Stimulated activated naive CD8-positive, alpha-beta T cell treated with anti-CD3 and anti-CD28 coated beads, Interleukin-15, Interleukin-2, amounts not matched to agents 100 ng/mL and 50 ng/mL, for 24 hours (primary cell): Measurements from ENCODE around the gene BRMS1.
"Not testable (repeated sequence)": the region's sequence is repeated elsewhere in the genome, so short reads cannot be mapped to it uniquely, and the experiment has no call there.

Experiments
- H3K27ac Mint-ChIP-seq: one replicate; pipeline ENCODE4 v1.8.0; 2021; ENCODE audit warnings: mild to moderate bottlenecking, mixed read lengths
- H3K27me3 Mint-ChIP-seq: one replicate; pipeline ENCODE4 v1.8.0; 2021; ENCODE audit warnings: mixed read lengths
- H3K36me3 Mint-ChIP-seq: one replicate; pipeline ENCODE4 v1.8.0; 2021; ENCODE audit warnings: low read depth, mixed read lengths
- H3K4me1 Mint-ChIP-seq: one replicate; pipeline ENCODE4 v1.8.0; 2021; ENCODE audit warnings: low read depth, mixed read lengths
- H3K4me3 Mint-ChIP-seq: one replicate; pipeline ENCODE4 v1.8.0; 2021; ENCODE audit warnings: mild to moderate bottlenecking, mixed read lengths
- H3K9me3 Mint-ChIP-seq: one replicate; pipeline ENCODE4 v1.8.0; 2021; ENCODE audit warnings: mixed read lengths

BRMS1 gene

DNA sequence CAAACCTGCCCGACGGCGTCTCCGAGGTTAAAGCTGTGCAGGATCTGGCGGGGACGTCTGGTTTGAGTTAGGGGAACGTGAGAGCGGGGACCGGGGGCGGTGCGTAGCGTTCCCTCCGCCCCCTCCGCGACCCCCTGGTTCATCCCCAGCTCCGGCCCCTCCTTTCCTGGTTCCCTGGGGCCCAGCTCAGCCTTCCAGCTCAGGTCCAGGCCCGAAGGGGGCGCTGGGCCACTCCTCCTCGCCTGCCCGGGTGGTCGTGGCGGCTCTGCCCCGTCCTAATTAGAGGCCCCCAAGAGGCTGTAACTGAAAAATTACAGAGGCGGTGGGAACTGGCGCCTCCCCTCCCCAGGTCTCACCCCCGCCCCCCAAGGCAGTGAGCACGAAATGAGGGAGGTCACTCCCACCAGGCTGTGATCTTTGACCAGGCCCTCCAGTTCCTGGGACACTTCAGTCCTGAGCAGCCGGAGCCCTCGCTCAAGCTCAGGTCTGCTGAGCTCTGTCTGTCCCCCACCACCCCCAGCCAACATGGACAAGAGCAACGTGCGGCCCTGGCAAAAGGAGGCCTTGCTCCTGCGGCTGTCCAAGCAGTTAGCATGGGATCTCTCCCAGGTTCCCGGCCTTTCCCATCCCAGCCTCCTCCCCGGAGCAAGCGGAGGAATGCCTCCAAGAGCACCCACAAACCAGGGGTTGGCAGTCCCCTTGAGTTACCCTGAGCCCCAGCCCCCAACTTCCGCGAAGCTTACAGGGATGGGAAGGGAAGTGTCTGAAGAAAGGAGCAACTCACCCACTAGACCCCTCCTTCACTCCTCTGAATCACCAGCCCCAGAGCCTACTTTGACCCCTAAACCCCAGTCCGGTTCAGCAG, 31.4 kb downstream of the BRMS1 start:
- Mint-ChIP-seq H3K36me3 (no peaks in the 10 kb centered on the region), H3K9me3 (no peaks in the 10 kb centered on the region), H3K27ac (peak overlapping the region; percentile 81), H3K4me1 (peaks cover 52% of the 10 kb centered on the region), H3K27me3 (no peaks in the 10 kb centered on the region), H3K4me3 (peak overlapping the region; percentile 60)

GRCh38 chr11:66312549-66313320, 32.2 kb downstream of the BRMS1 start:
- peak overlapping the region; percentile 98 for H3K27ac Mint-ChIP-seq
- H3K4me1 Mint-ChIP-seq: peaks cover 44% of the 10 kb centered on the region
- H3K9me3 Mint-ChIP-seq: no peaks in the 10 kb centered on the region
- no peaks in the 10 kb centered on the region for H3K27me3 Mint-ChIP-seq
- no peaks in the 10 kb centered on the region for H3K36me3 Mint-ChIP-seq
- H3K4me3 Mint-ChIP-seq: peak overlapping the region; percentile 94

DNA sequence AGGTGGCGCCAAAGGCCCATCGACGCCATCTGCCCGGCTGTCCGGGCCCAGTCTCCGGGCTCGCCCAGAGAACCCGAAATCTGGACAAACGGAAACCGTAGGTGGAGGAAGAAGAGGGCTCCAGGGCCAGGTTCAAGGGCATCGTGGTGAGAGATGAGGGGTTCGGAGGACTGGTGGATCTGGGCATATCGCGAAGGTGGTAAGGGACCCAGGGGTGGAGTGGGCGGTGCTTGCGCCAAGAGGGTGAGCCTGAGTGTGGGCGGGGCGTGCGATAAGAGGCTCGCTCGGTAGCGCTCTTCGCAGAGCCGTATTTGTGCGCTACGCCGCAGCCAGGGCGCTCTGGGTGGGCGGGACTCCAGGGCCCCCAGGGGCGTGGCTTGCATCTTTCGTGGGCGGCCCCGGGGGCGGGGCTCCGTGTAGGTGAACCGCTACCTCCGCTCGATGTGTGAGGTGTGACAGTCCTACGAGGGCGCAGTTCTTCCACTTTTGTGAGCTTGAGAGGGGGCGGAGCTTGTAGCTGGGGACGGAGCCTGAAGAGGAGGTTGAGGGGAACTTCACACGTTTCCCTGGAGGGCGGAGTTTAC, 32.8 kb downstream of the BRMS1 start:
- Mint-ChIP-seq H3K4me3 (peak overlapping the region; percentile 94), H3K27ac (peak overlapping the region; percentile 98), H3K9me3 (no peaks in the 10 kb centered on the region), H3K27me3 (no peaks in the 10 kb centered on the region), H3K4me1 (peaks cover 37% of the 10 kb centered on the region), H3K36me3 (no peaks in the 10 kb centered on the region)

DNA sequence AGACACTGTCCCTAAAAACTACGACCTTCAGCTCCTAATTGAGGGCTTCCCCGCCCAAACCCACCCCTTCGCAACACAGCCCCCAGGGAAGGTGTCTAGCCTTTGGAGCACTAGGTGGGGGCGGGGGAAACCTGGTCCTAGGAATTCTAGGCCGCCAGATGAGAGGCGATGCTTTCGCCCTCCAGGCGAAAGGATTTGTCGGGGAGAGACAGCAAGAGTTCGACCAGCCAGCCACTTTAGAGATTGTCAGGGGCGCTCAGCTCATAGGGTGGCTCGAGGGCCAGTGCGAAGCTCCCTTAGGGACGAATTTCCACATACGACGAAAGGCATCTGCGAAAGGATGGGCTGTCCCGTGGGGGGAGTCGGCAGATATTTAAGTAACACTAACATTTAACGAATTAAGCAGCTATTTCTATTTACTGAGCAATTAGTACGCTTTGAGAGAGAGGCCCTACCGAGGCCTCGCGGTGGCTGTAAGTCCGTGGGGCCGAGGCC, 33.4 kb downstream of the BRMS1 start:
- Mint-ChIP-seq H3K4me3 (peak overlapping the region; percentile 94), H3K9me3 (no peaks in the 10 kb centered on the region), H3K27me3 (no peaks in the 10 kb centered on the region), H3K36me3 (no peaks in the 10 kb centered on the region), H3K27ac (peak overlapping the region; percentile 98), H3K4me1 (peaks cover 36% of the 10 kb centered on the region)

GRCh38 chr11:66310803-66311440, 34.0 kb downstream of the BRMS1 start:
- peaks cover 32% of the 10 kb centered on the region for H3K4me1 Mint-ChIP-seq
- not testable (repeated sequence) for H3K36me3 Mint-ChIP-seq, H3K27me3 Mint-ChIP-seq, H3K27ac Mint-ChIP-seq, H3K9me3 Mint-ChIP-seq, H3K4me3 Mint-ChIP-seq

DNA sequence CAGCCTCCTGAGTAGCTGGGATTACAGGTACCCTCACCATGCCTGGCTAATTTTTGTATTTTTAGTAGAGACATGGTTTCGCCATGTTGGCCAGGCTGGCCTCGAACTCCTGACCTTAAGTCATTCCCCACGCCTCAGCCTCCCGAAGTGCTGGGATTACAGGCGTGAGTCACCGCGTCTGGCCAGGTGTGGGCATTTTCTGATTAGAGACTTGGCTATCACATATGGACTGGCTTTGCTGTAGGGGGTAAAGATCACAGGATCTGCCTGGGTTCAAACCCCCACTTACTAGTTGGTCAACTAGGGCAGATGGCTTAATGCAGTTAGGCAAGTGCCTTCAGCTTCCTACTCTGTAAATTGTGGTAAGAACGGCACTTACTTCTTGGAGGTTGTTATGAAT, 34.6 kb downstream of the BRMS1 start:
- H3K27ac Mint-ChIP-seq: no peak overlapping the region
- H3K9me3 Mint-ChIP-seq: no peaks in the 10 kb centered on the region
- H3K27me3 Mint-ChIP-seq: no peaks in the 10 kb centered on the region
- H3K36me3 Mint-ChIP-seq: no peaks in the 10 kb centered on the region
- peaks cover 26% of the 10 kb centered on the region for H3K4me1 Mint-ChIP-seq
- no peak overlapping the region for H3K4me3 Mint-ChIP-seq

DNA sequence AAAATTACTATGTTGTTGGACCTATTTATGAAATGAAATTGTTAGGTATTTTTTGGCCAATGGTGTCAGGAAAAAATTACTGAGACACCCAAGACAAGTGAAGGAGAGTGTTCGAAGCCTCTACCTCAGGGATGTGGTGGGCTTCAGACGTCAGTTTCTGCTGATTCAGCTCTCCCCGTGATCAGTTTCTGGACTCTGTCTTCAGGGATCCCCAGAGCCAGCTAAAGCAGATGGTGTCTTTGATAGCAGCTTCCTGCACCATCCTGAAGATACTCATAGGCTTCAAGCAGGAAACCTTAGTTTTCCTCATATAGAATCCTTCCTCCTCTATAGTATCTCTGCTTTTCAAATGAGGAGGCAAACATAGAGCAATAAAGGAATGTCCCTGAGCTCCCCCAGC, 35.4 kb downstream of the BRMS1 start:
- Mint-ChIP-seq H3K4me3 (no peak overlapping the region), H3K36me3 (no peaks in the 10 kb centered on the region), H3K4me1 (peaks cover 18% of the 10 kb centered on the region), H3K9me3 (no peaks in the 10 kb centered on the region), H3K27ac (no peak overlapping the region), H3K27me3 (peaks cover 3% of the 10 kb centered on the region)

DNA sequence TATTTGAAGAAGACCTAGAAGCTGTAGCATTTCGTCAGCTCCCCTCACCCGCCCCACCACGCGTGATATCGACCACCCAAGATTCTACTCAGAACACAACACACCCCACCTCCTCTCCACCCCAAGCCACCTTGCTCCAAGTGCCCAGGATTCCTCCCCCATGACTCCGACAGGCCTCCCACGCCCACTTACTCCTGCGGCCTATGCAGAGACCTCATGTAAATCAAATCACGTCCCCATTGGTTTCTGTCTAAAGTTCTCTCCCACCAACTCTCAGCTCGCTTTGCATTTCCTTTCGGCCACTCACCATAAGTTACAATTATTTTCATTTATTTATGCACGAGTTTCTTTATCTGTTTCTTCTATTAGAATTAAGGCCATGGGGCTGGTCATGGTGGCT, 42.2 kb downstream of the BRMS1 start:
- no peaks in the 10 kb centered on the region for H3K9me3 Mint-ChIP-seq
- no peaks in the 10 kb centered on the region for H3K36me3 Mint-ChIP-seq
- H3K27me3 Mint-ChIP-seq: peaks cover 3% of the 10 kb centered on the region
- H3K4me1 Mint-ChIP-seq: no peaks in the 10 kb centered on the region
- H3K4me3 Mint-ChIP-seq: no peak overlapping the region
- H3K27ac Mint-ChIP-seq: no peak overlapping the region

GRCh38 chr11:66299186-66299585, 45.7 kb downstream of the BRMS1 start:
- H3K36me3 Mint-ChIP-seq: no peaks in the 10 kb centered on the region
- no peaks in the 10 kb centered on the region for H3K9me3 Mint-ChIP-seq
- no peaks in the 10 kb centered on the region for H3K4me1 Mint-ChIP-seq
- no peak overlapping the region for H3K27ac Mint-ChIP-seq
- H3K4me3 Mint-ChIP-seq: no peak overlapping the region
- no peaks in the 10 kb centered on the region for H3K27me3 Mint-ChIP-seq

DNA sequence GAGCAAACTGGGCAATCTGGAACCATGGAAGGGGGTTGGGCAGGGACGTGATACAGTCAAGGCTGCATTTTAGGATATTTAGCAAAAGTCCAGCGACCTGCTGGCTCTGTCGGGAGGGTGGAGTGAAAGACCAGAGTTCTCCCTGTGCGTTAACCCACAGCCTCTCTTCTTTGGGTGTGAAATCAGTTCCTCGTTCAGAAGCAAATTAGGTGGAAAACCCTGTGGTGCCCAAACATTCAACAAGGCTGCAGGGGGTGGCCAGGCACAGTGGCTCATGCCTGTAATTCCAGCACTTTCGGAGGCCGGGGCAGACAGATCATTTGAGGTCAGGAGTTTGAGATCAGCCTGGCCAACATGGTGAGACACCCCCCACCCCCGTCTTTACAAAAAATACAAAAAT, 47.3 kb downstream of the BRMS1 start:
- Mint-ChIP-seq H3K27me3 (peaks cover 11% of the 10 kb centered on the region), H3K4me3 (no peak overlapping the region), H3K4me1 (peaks cover 4% of the 10 kb centered on the region), H3K27ac (no peak overlapping the region), H3K36me3 (no peaks in the 10 kb centered on the region), H3K9me3 (no peaks in the 10 kb centered on the region)

- Mint-ChIP-seq H3K27ac (no peak overlapping the region), H3K36me3 (no peaks in the 10 kb centered on the region), H3K4me3 (no peak overlapping the region), H3K9me3 (no peaks in the 10 kb centered on the region), H3K27me3 (peaks cover 20% of the 10 kb centered on the region), H3K4me1 (peaks cover 17% of the 10 kb centered on the region)
Measured at GRCh38 chr11:66294626-66295620, 50.0 kb downstream of the BRMS1 start.

DNA sequence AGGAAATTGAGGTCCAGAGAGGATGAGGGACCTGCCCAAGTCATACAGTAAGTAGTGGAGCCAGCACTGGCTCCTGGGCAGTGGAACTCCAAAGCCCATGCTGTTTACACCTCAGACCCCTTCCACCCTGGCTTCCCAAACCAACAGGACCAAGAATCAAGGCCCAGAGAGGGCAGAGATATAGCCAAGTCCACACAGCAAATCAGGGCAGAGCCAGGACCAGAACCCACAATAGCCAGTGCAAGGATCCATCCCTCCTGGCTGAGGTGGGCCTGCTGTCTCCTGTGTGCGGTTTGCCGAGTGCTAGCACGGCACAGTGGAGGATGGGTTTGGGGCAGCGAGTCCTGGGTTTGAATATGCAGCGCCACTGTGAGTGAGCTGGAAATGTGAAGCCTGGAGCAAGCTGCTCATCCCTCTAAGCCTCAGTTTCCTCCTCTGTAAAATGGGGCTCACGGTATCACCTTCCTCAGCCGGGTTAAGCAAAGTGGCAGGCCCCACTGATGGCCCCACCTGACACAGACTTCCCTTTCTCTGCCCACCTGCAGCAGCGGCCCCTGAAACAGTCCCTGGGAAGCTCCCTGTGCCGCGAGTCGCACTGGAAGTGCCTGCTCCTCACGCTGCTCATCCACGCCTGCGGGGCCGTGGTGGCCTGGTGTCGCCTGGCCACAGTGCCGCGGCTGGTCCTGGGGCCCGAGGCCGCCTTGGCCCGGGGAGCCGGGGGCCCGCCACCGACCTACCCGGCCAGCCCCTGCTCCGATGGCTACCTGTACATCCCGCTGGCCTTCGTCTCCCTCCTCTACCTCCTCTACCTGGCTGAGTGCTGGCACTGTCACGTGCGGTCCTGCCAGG, 50.9 kb downstream of the BRMS1 start:
- Mint-ChIP-seq H3K36me3 (no peaks in the 10 kb centered on the region), H3K4me1 (peaks cover 26% of the 10 kb centered on the region), H3K27me3 (peaks cover 20% of the 10 kb centered on the region), H3K4me3 (no peak overlapping the region), H3K27ac (no peak overlapping the region), H3K9me3 (no peaks in the 10 kb centered on the region)

DNA sequence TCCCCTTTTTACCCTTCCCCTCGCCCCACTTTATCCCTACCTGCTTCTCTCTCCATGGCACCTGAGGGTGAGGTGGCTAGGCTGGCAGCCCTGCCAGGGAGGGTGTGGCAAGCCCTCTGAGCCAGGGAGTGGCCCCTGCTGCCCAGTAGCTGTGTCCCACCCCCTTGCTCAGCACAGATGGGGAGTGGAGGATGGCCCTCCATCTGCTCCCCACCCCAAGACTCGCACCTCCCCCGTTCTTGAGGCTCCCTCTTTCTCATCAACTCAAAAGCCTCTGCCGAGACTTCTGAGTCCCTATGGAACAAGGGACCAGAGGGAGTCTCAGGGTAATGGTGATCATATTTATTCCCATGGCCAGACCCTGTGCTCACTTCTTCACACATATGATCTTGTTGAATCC, 51.6 kb downstream of the BRMS1 start:
- Mint-ChIP-seq H3K9me3 (no peaks in the 10 kb centered on the region), H3K27ac (no peak overlapping the region), H3K36me3 (no peaks in the 10 kb centered on the region), H3K4me3 (no peak overlapping the region), H3K4me1 (peaks cover 27% of the 10 kb centered on the region), H3K27me3 (peaks cover 20% of the 10 kb centered on the region)
